Mesenchymal stem cell (in vitro differentiated cells and primary cell): Measurements from ENCODE around the gene CFAP74.

ENCODE experiments used
- DNase-seq: peaks from one replicate; pipeline ENCODE4 v3.0.0-alpha.2; 2013
- H2AFZ ChIP-seq: one replicate; pipeline ENCODE4 v1.6.1; 2013; ENCODE audit warnings: low read depth, mild to moderate bottlenecking, control low read depth, inconsistent platforms, low read length, moderate library complexity
- H2AK5ac ChIP-seq: 2 replicates; pipeline ENCODE4 v1.6.1; 2013; ENCODE audit warnings: low read length, moderate library complexity, mild to moderate bottlenecking, inconsistent platforms; ENCODE audit not compliant: severe bottlenecking
- H2BK120ac ChIP-seq: one replicate; pipeline ENCODE4 v1.6.1; 2013; ENCODE audit warnings: low read depth, mild to moderate bottlenecking, inconsistent platforms, low read length, moderate library complexity
- H2BK12ac ChIP-seq, 2 experiments: one replicate each; pipeline ENCODE4 v1.6.1; 2013; ENCODE audit warnings: inconsistent platforms in 2 of 2, low read length in 2 of 2, mild to moderate bottlenecking in 2 of 2, moderate library complexity in 2 of 2, control low read depth in 1 of 2
- H2BK15ac ChIP-seq: one replicate; pipeline ENCODE4 v1.6.1; 2013; ENCODE audit warnings: mild to moderate bottlenecking, low read depth, inconsistent platforms; ENCODE audit not compliant: poor library complexity, severe bottlenecking
- H2BK5ac ChIP-seq: 2 replicates; pipeline ENCODE4 v1.6.1; 2013; ENCODE audit warnings: low read depth, mild to moderate bottlenecking, low read length, control low read depth, inconsistent platforms; ENCODE audit not compliant: poor library complexity, severe bottlenecking
- H3K14ac ChIP-seq, 2 experiments: one replicate each; pipeline ENCODE4 v1.6.1; 2013; ENCODE audit warnings: inconsistent platforms in 2 of 2, low read length in 2 of 2, control low read depth in 1 of 2, mild to moderate bottlenecking in 1 of 2, moderate library complexity in 1 of 2
- H3K18ac ChIP-seq, 2 experiments: one replicate each; pipeline ENCODE4 v1.6.1; 2013; ENCODE audit warnings: inconsistent platforms in 2 of 2, low read length in 2 of 2, control low read depth in 1 of 2, low read depth in 1 of 2, mild to moderate bottlenecking in 1 of 2
- H3K23ac ChIP-seq, 2 experiments: one replicate each; pipeline ENCODE4 v1.6.1; 2013; ENCODE audit warnings: inconsistent platforms in 2 of 2, low read length in 2 of 2, mild to moderate bottlenecking in 2 of 2, moderate library complexity in 2 of 2, control low read depth in 1 of 2
- H3K27ac ChIP-seq: 2 replicates; pipeline ENCODE4 v1.5.1; 2013; ENCODE audit warnings: mild to moderate bottlenecking, moderate library complexity, low read length, control low read depth, inconsistent platforms; ENCODE audit not compliant: poor library complexity, severe bottlenecking
- H3K27me3 ChIP-seq, 2 experiments: 2 replicates each; pipeline versions ENCODE4 v1.6.1 to v1.7.0; 2013; ENCODE audit warnings: low read length in 2 of 2, mild to moderate bottlenecking in 2 of 2, moderate library complexity in 2 of 2, control low read depth in 1 of 2, inconsistent platforms in 1 of 2; ENCODE audit not compliant: control insufficient read depth in 1 of 2, insufficient read depth in 1 of 2
- H3K36me3 ChIP-seq, 2 experiments: 2 replicates each; pipeline versions ENCODE4 v1.6.1 to v1.7.0; 2013; ENCODE audit warnings: low read length in 2 of 2, control low read depth in 1 of 2, inconsistent platforms in 1 of 2, low read depth in 1 of 2, mild to moderate bottlenecking in 1 of 2; ENCODE audit not compliant: insufficient read depth in 2 of 2, control insufficient read depth in 1 of 2
- H3K4ac ChIP-seq, 2 experiments: one replicate each; pipeline ENCODE4 v1.6.1; 2013; ENCODE audit warnings: inconsistent platforms in 2 of 2, low read length in 2 of 2, mild to moderate bottlenecking in 2 of 2, moderate library complexity in 2 of 2, control low read depth in 1 of 2, low read depth in 1 of 2
- H3K4me1 ChIP-seq: 2 replicates; pipeline ENCODE4 v1.6.1; 2013; ENCODE audit warnings: low read depth, low read length, control low read depth; ENCODE audit not compliant: control insufficient read depth, insufficient read depth
- H3K4me2 ChIP-seq: 2 replicates; pipeline ENCODE4 v1.6.1; 2013; ENCODE audit warnings: low read length, mild to moderate bottlenecking, inconsistent platforms; ENCODE audit not compliant: poor library complexity, severe bottlenecking
- H3K4me3 ChIP-seq, 2 experiments: 2 replicates each; pipeline versions ENCODE4 v1.5.1 to v1.7.0; 2013; ENCODE audit warnings: low read length in 2 of 2, mild to moderate bottlenecking in 2 of 2, control low read depth in 1 of 2, low read depth in 1 of 2; ENCODE audit not compliant: insufficient read depth in 1 of 2
- H3K79me1 ChIP-seq: replicated peaks from 2 replicates; pipeline ENCODE4 v1.6.1; 2013; ENCODE audit warnings: mild to moderate bottlenecking, control low read depth, low read length, inconsistent platforms; ENCODE audit not compliant: poor library complexity, severe bottlenecking
- H3K9ac ChIP-seq: 2 replicates; pipeline ENCODE4 v1.7.0; 2013; ENCODE audit warnings: mild to moderate bottlenecking, low read length, moderate library complexity
- H3K9me3 ChIP-seq: 2 replicates; pipeline ENCODE4 v1.7.0; 2013; ENCODE audit warnings: mild to moderate bottlenecking, low read length; ENCODE audit not compliant: control insufficient read depth
- H4K8ac ChIP-seq: one replicate; pipeline ENCODE4 v1.6.1; 2013; ENCODE audit warnings: inconsistent platforms, mild to moderate bottlenecking, low read length, moderate library complexity
- H4K91ac ChIP-seq: one replicate; pipeline ENCODE4 v1.6.1; 2013; ENCODE audit warnings: mild to moderate bottlenecking, low read length, inconsistent platforms
- WGBS: methylation state at CpG from one replicate; pipeline ENCODE4 v1.1.7; 2013; ENCODE audit warnings: mixed read lengths; 5-methylcytosine and 5-hydroxymethylcytosine counted together

Gene CFAP74

GRCh38 chr1:1967879-1968278 lies 35.7 kb downstream of the CFAP74 start:
- Histone ChIP-seq H4K91ac (no peak overlapping the region), H3K18ac (no peak overlapping the region), H3K23ac (no peak overlapping the region), H2BK120ac (no peak overlapping the region), H3K27ac (no peak overlapping the region), H3K4me1 (no peaks in the 10 kb centered on the region), H3K36me3 (no peaks in the 10 kb centered on the region), H3K4me3 (no peak overlapping the region), H2AFZ (no peak overlapping the region), H3K4ac (no peak overlapping the region), H2BK15ac (no peak overlapping the region), H3K27me3 (peaks cover 21 to 54% of the 10 kb centered on the region in 2 experiments), H3K79me1 (no peaks in the 10 kb centered on the region), H2BK5ac (no peak overlapping the region), H3K14ac (no peak overlapping the region), H2BK12ac (no peak overlapping the region), H2AK5ac (no peak overlapping the region), H3K4me2 (no peak overlapping the region), H3K9ac (no peak overlapping the region), H3K9me3 (no peaks in the 10 kb centered on the region), H4K8ac (no peak overlapping the region)
- WGBS, result 78% methylated on average over 3 of the region's 3 CpGs
- no peak for DNase-seq

GRCh38 chr1:1967151-1967550 lies 36.4 kb downstream of the CFAP74 start:
- Histone ChIP-seq H2BK12ac (no peak overlapping the region), H3K4me3 (no peak overlapping the region), H2BK5ac (no peak overlapping the region), H3K14ac (no peak overlapping the region), H3K79me1 (no peaks in the 10 kb centered on the region), H3K9ac (no peak overlapping the region), H2AK5ac (no peak overlapping the region), H2AFZ (no peak overlapping the region), H3K9me3 (no peaks in the 10 kb centered on the region), H2BK15ac (no peak overlapping the region), H3K23ac (no peak overlapping the region), H2BK120ac (no peak overlapping the region), H4K8ac (no peak overlapping the region), H3K36me3 (no peaks in the 10 kb centered on the region), H3K4me1 (no peaks in the 10 kb centered on the region), H4K91ac (no peak overlapping the region), H3K18ac (no peak overlapping the region), H3K4ac (no peak overlapping the region), H3K4me2 (no peak overlapping the region), H3K27me3 (peaks cover 24 to 58% of the 10 kb centered on the region in 2 experiments), H3K27ac (no peak overlapping the region)
- DNase-seq, result no peak
- 78% methylated on average over 16 of the region's 16 CpGs for WGBS

GRCh38 chr1:1966071-1966740 lies 37.4 kb downstream of the CFAP74 start:
- no peaks in the 10 kb centered on the region for H3K9me3 ChIP-seq
- no peak overlapping the region for H3K4me3 ChIP-seq
- H3K4me1 ChIP-seq, result no peaks in the 10 kb centered on the region
- 88% methylated on average over 30 of the region's 38 CpGs for WGBS
- DNase-seq, result no peak
- H4K91ac ChIP-seq, result no peak overlapping the region
- H2BK12ac ChIP-seq, result no peak overlapping the region
- H2AK5ac ChIP-seq, result no peak overlapping the region
- no peak overlapping the region for H3K4me2 ChIP-seq
- no peak overlapping the region for H2BK15ac ChIP-seq
- no peak overlapping the region for H3K23ac ChIP-seq
- no peaks in the 10 kb centered on the region for H3K79me1 ChIP-seq
- no peak overlapping the region for H4K8ac ChIP-seq
- H3K36me3 ChIP-seq, result no peaks in the 10 kb centered on the region
- no peak overlapping the region for H2BK120ac ChIP-seq
- no peak overlapping the region for H2BK5ac ChIP-seq
- no peak overlapping the region for H3K9ac ChIP-seq
- H3K27ac ChIP-seq, result no peak overlapping the region
- H3K4ac ChIP-seq, result no peak overlapping the region
- no peak overlapping the region for H3K18ac ChIP-seq
- no peak overlapping the region for H2AFZ ChIP-seq
- H3K27me3 ChIP-seq, result peaks cover 28 to 66% of the 10 kb centered on the region in 2 experiments
- H3K14ac ChIP-seq, result no peak overlapping the region

GRCh38 chr1:1965546-1965945 lies 38.0 kb downstream of the CFAP74 start:
- Histone ChIP-seq H3K14ac (no peak overlapping the region), H3K27ac (no peak overlapping the region), H3K27me3 (peaks cover 35 to 73% of the 10 kb centered on the region in 2 experiments), H4K91ac (no peak overlapping the region), H3K4me2 (no peak overlapping the region), H3K18ac (no peak overlapping the region), H2BK12ac (no peak overlapping the region), H3K9ac (no peak overlapping the region), H3K4me1 (peaks cover 2% of the 10 kb centered on the region), H2BK5ac (no peak overlapping the region), H3K4me3 (no peak overlapping the region), H3K36me3 (no peaks in the 10 kb centered on the region), H3K4ac (no peak overlapping the region), H2BK15ac (no peak overlapping the region), H3K23ac (no peak overlapping the region), H3K9me3 (no peaks in the 10 kb centered on the region), H3K79me1 (no peaks in the 10 kb centered on the region), H2AK5ac (no peak overlapping the region), H2BK120ac (no peak overlapping the region), H2AFZ (no peak overlapping the region), H4K8ac (no peak overlapping the region)
- 87% methylated on average over 10 of the region's 10 CpGs for WGBS
- no peak for DNase-seq
